ENCODE data around the gene CCDC57.

Gene CCDC57

GRCh38 chr17:82234211-82235055 lies 21.8 kb upstream of the CCDC57 start:
- DNase-seq: no peak

GRCh38 chr17:82232876-82233785 lies 20.5 kb upstream of the CCDC57 start:
- no peak for DNase-seq

DNA sequence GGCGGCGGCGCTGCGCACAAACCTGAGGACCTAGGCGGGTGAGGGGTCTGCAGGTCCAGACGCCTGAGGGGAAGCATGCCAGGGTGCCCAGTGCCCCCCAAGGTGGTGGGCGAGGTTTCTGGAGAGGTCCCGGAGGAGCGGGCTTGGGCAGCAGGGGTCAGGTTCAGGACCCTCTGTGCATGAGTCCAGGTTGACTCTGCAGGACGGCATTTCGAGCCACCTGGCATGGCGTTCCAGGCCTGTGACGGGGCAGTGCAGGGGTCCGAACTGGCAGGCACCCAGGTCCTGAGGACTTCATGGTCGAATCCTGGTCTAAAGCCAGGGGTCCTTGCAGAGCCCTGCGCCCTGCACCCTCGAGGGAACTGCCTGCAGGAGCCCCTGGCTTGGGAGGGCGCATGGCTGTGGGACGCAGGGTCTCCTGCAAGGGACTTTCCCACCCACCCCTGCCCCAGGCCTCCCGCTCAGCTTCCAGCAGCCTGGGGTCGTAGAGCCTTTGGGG lies 19.7 kb upstream of the CCDC57 start:
- DNase-seq: no peak

DNA sequence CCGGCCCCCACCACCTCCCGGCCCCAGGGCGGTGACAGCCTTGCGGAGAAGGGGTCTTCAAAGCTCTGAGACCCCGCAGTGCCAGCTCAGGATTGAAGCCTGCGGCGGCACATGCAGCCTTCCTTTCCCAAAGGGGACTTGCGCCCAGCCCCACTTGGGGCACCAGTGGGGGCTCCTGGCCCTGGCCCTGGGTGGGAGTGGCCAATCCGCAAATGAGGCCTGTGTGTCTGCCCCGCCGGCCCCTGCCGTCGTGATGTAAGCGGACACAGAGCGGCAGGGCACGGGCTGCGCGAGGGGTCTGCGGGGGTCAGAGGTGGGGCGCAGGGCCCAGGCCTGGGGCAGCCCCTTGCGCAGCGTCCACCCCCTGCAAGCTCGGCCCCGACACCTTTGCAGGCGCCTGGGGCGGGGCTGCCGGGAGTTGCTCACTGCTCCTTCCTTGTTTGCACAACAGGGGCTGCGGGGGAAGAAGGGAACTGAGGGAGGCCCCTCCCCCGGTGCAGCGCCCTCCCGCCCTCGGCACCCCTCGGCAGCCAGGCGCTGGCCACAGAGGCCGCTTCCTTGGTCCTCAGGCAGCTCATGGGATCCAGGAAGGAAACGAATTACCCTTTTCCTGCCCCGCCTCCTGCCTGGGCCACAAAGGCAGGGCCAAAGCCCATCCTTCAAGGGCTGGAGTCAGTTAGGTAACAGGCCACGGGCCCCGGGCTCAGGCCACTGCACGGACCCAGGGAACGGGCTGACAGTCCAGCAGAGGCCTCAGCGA lies 19.1 kb upstream of the CCDC57 start:
- no peak for DNase-seq

GRCh38 chr17:82231312-82231561 lies 18.6 kb upstream of the CCDC57 start:
- DNase-seq: no peak

GRCh38 chr17:82230609-82231311 lies 18.1 kb upstream of the CCDC57 start:
- no peak for DNase-seq

GRCh38 chr17:82229698-82230608 lies 17.3 kb upstream of the CCDC57 start:
- DNase-seq: no peak

DNA sequence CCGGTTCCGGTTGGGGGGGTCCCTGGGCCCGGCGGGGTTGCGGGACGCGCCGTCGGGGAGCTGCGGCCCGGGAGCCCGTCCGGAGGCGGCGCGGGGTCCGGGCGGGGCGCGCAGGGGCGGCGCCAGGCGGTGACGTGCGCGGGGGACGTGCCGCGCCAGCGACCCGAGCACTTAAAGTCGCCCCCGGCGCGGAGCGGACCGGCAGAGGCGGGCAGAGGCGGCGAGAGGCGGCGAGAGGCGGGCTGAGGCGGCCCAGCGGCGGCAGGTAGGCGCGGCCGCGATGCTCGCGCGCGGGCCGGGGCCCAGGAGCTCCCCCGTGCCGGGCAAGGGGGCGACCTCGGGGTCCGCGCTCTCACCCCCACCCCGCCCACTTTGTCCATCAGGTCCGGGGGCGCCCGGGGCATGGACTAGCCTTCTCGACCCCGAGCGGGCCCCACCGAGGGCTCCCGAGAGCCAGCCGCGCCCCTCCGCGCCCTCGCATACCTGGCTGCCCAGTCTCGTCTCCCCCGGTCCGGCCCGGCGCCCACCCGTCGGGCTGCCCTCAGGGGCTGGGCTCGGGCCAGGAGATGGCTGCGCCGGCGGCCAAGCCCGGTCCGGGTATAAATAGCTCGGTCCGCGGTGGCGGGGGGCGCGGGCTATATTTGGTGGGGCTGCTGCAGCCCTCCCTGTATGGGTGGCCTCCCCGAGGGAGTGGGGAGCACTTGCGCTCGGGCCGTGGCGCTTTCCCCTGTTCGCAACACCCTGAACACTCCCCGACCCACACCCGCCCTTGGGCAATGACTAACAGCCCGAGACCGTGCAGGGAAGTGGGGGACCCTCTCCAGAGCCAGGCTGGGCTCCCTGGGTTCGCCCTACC lies 16.4 kb upstream of the CCDC57 start, which contains the start of gene SLC16A3:
TSS of gene SLC16A3 (plus strand) at position 201 of the 856 bp plus-strand sequence. CDS start 6,967 bp downstream, outside the sequence.
- no peak for DNase-seq

GRCh38 chr17:82228278-82228841 lies 15.7 kb upstream of the CCDC57 start:
- DNase-seq: no peak

DNA sequence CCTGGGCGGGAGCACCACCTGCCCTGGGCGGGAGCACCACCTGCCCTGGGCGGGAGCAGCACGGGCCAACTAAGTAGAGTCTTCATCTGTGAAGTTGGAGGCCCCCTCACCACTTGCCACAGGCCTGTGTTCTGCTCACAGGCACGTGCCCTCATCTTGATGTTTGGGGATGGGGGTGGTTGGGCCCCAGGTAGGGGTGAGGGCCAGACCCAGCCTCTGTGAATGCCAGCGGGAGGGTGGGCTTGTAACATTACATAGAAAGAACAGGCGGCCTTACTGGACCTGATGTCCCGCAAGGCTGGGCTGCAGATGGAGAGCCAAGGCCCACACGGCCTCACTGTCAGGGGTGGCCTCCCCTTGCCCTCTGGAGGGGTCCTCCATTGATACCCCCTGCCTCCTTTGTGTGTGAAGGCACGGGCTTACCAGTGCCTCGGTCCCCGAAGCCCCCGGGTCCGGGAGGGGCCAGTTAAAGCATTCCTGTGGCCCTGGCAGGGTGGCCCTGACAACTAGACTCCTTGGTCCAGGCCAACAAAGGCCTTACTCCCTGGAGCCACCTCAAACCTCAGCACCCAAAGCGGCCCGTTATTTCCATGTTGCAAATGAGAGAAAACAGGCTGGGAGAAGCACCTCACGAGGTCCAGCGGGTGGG lies 15.1 kb upstream of the CCDC57 start:
- DNase-seq: no peak

DNA sequence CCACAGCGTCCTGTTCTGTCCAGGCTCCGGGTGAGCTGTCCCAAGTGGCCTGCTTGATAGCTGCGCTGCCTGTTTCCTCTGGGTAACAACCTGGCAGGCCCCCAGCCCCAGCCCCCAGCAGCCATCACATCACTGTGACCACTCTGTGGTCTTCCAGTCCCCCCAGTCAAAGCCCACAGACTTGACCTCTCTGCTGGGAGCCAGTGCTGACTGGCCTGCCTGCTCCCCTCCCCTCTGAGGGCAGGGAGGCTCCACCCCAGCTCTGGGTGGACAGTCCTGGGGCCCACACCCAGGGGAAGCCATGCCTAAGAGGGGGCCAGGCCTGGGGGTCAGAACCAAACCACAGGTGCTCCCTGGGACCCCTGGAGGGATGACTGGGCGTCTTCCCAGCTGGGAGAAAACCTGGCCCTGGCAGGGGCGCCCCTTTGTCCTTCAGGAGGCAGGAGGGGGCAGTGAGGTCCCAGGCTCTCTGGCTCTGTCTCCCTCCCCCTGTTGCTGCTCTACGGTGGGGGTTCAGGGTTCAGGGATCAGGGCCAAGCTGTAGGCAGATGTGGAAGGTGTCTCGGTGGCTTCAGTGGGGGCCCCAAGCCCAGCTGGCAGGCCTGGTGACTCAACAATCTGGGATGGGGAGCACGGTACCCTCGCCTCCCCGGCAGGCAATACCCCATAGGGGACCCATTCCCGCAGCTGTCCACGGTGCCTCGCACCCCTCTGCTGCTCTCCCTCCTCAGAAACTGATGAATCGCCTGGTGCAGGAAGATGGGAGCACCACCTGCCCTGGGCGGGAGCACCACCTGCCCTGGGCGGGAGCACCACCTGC lies 14.4 kb upstream of the CCDC57 start:
- DNase-seq: no peak

GRCh38 chr17:82226146-82226808 lies 13.6 kb upstream of the CCDC57 start:
- DNase-seq: no peak

GRCh38 chr17:82225368-82226029 lies 12.9 kb upstream of the CCDC57 start:
- no peak for DNase-seq

DNA sequence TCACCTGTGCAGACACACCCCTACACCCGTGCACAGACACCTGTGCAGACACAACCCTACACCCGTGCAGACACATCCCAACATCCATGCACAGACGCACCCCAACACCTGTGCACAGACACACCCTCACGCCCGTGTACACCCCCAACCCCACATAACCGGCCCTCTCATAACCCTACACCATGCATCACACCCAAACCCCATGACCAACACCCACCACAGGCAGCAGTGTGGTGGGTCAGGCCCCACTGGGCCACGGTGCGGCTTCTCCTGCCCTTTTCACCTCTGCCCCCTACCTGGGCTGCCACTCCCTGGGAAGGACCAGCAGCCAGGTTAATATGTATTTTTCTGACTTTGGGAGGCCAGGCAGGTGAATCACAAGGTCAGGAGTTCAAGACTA lies 12.0 kb upstream of the CCDC57 start:
- no peak for DNase-seq

- DNase-seq: no peak
These were observed 10.9 kb upstream of the CCDC57 start for GRCh38 chr17:82223517-82223916.

GRCh38 chr17:82222816-82223215 lies 10.2 kb upstream of the CCDC57 start:
- DNase-seq: no peak

DNA sequence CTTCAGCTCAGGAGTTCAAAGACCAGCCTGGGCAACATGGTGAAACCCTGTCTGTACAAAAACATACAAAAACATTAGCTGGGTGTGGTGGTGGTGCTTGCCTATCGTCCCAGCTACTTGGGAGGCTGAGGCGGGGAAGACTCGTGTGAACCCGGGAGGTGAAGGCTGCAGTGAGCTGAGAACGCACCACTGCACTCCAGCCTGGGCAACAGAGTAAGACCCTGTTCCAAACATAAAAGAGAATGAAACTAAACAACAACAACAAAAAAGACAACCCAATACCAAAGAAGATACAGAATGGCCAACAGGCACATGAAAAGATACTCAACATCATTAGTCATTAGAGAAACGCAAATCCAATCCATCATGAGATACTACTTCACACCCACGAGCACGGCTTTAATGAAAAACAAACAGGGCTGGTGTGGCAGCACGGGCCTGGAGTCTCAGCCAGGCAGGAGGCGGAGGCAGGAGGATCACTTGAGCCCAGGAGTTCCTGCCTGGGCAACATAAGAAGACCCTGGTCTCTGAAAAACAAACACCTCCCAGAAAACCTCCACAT lies 8.8 kb upstream of the CCDC57 start:
- DNase-seq: no peak
